ENCODE measurements around the gene DMRTB1.
A peak's percentile ranks its signal among the peaks of the same experiment; 100 is the strongest.

The DMRTB1 gene

GRCh38 chr1:53459321-53460175 is at the start of gene DMRTB1:
TSS of gene DMRTB1 (plus strand) at chr1:53459399. CDS start at chr1:53459454, 55 bp downstream.
- no peak for DNase-seq
- in situ Hi-C loops (cut with HindIII; ENCODE audit: low pct_ligation_motif_present, low pct_unique_long_range_greater_than_20kb, low sequenced_read_pairs) = loop anchor here (25.0 kb wide), 1 partner anchor 303 kb away; no protein-coding TSS in a partner anchor

GRCh38 chr1:53409695-53410094 is 49.5 kb upstream of the DMRTB1 start:
- in situ Hi-C loops (cut with HindIII; ENCODE audit: low pct_ligation_motif_present, low pct_unique_long_range_greater_than_20kb, low sequenced_read_pairs) = no loop called here

GRCh38 chr1:53410100-53410541 is 49.1 kb upstream of the DMRTB1 start:
- in situ Hi-C loops (cut with HindIII; ENCODE audit: low pct_ligation_motif_present, low pct_unique_long_range_greater_than_20kb, low sequenced_read_pairs) = no loop called here
- no peak for DNase-seq

More at GRCh38 chr1:53409695-53410094, 49.5 kb upstream of the DMRTB1 start:
- DNase-seq = no peak

GRCh38 chr1:53410701-53411100 is 48.5 kb upstream of the DMRTB1 start:
- in situ Hi-C loops (cut with HindIII; ENCODE audit: low pct_ligation_motif_present, low pct_unique_long_range_greater_than_20kb, low sequenced_read_pairs) = no loop called here
- no peak for DNase-seq

GRCh38 chr1:53411541-53412152 is 47.6 kb upstream of the DMRTB1 start:
- DNase-seq = no peak
- in situ Hi-C loops (cut with HindIII; ENCODE audit: low pct_ligation_motif_present, low pct_unique_long_range_greater_than_20kb, low sequenced_read_pairs) = no loop called here

- DNase-seq = no peak
- in situ Hi-C loops (cut with HindIII; ENCODE audit: low pct_ligation_motif_present, low pct_unique_long_range_greater_than_20kb, low sequenced_read_pairs) = no loop called here
Measured at GRCh38 chr1:53412285-53413174, 46.7 kb upstream of the DMRTB1 start.

- peak; percentile 67 for DNase-seq
- in situ Hi-C loops (cut with HindIII; ENCODE audit: low pct_ligation_motif_present, low pct_unique_long_range_greater_than_20kb, low sequenced_read_pairs) = no loop called here
Measured at GRCh38 chr1:53413175-53414001, 45.8 kb upstream of the DMRTB1 start.

- in situ Hi-C loops (cut with HindIII; ENCODE audit: low pct_ligation_motif_present, low pct_unique_long_range_greater_than_20kb, low sequenced_read_pairs) = no loop called here
- DNase-seq = no peak
Measured at GRCh38 chr1:53414632-53415031, 44.6 kb upstream of the DMRTB1 start.

GRCh38 chr1:53415432-53415831 is 43.8 kb upstream of the DMRTB1 start:
- no peak for DNase-seq
- in situ Hi-C loops (cut with HindIII; ENCODE audit: low pct_ligation_motif_present, low pct_unique_long_range_greater_than_20kb, low sequenced_read_pairs) = no loop called here

- DNase-seq = no peak
- in situ Hi-C loops (cut with HindIII; ENCODE audit: low pct_ligation_motif_present, low pct_unique_long_range_greater_than_20kb, low sequenced_read_pairs) = no loop called here
Measured at GRCh38 chr1:53416269-53416813, 42.9 kb upstream of the DMRTB1 start.

- in situ Hi-C loops (cut with HindIII; ENCODE audit: low pct_ligation_motif_present, low pct_unique_long_range_greater_than_20kb, low sequenced_read_pairs) = no loop called here
- no peak for DNase-seq
Measured at GRCh38 chr1:53417074-53417511, 42.1 kb upstream of the DMRTB1 start.

GRCh38 chr1:53419034-53419433 is 40.2 kb upstream of the DMRTB1 start:
- no peak for DNase-seq
- in situ Hi-C loops (cut with HindIII; ENCODE audit: low pct_ligation_motif_present, low pct_unique_long_range_greater_than_20kb, low sequenced_read_pairs) = no loop called here

- DNase-seq = no peak
- in situ Hi-C loops (cut with HindIII; ENCODE audit: low pct_ligation_motif_present, low pct_unique_long_range_greater_than_20kb, low sequenced_read_pairs) = no loop called here
Measured at GRCh38 chr1:53420341-53420740, 38.9 kb upstream of the DMRTB1 start.

- no peak for DNase-seq
- in situ Hi-C loops (cut with HindIII; ENCODE audit: low pct_ligation_motif_present, low pct_unique_long_range_greater_than_20kb, low sequenced_read_pairs) = no loop called here
Measured at GRCh38 chr1:53421208-53421607, 38.0 kb upstream of the DMRTB1 start.

GRCh38 chr1:53430261-53430660 is 28.9 kb upstream of the DMRTB1 start:
- in situ Hi-C loops (cut with HindIII; ENCODE audit: low pct_ligation_motif_present, low pct_unique_long_range_greater_than_20kb, low sequenced_read_pairs) = no loop called here
- DNase-seq = no peak

GRCh38 chr1:53430779-53431178 is 28.4 kb upstream of the DMRTB1 start:
- in situ Hi-C loops (cut with HindIII; ENCODE audit: low pct_ligation_motif_present, low pct_unique_long_range_greater_than_20kb, low sequenced_read_pairs) = no loop called here
- DNase-seq = no peak

- in situ Hi-C loops (cut with HindIII; ENCODE audit: low pct_ligation_motif_present, low pct_unique_long_range_greater_than_20kb, low sequenced_read_pairs) = no loop called here
Measured at GRCh38 chr1:53431244-53431643, 28.0 kb upstream of the DMRTB1 start.

More at GRCh38 chr1:53431244-53431643, 28.0 kb upstream of the DMRTB1 start:
- DNase-seq = no peak
